ENCODE data around the gene CSF1.

CSF1 gene

DNA sequence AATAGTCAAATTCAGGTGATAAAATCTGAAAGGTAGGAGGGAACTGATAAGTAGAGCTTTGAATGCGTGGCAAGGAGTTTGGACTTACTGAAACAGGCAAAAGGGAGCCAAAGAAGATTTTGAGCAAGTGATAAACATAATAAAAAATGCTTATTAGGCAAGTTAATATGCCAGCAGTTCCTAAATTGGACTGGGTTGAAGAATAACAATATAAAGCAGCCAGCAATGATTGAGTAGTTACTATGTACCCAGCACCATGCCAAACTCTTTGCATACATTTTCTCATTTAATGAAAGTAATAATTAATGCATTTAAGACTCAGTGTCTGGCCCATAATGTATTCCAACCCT, 50.1 kb downstream of the CSF1 start:
- no peaks in the 10 kb centered on the region for H3K27me3 ChIP-seq (ENCODE audit: control insufficient read depth, insufficient read depth, low read length)
- TF ChIP-seq, protein P1, sequence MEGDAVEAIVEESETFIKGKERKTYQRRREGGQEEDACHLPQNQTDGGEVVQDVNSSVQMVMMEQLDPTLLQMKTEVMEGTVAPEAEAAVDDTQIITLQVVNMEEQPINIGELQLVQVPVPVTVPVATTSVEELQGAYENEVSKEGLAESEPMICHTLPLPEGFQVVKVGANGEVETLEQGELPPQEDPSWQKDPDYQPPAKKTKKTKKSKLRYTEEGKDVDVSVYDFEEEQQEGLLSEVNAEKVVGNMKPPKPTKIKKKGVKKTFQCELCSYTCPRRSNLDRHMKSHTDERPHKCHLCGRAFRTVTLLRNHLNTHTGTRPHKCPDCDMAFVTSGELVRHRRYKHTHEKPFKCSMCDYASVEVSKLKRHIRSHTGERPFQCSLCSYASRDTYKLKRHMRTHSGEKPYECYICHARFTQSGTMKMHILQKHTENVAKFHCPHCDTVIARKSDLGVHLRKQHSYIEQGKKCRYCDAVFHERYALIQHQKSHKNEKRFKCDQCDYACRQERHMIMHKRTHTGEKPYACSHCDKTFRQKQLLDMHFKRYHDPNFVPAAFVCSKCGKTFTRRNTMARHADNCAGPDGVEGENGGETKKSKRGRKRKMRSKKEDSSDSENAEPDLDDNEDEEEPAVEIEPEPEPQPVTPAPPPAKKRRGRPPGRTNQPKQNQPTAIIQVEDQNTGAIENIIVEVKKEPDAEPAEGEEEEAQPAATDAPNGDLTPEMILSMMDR (IDR thresholded peaks at IDR 0.05), result no peak
- H3K9ac ChIP-seq, result no peak overlapping the region
- H3K4me3 ChIP-seq (ENCODE audit: low read depth, low read length), result no peak overlapping the region
- no peaks in the 10 kb centered on the region for H3K79me2 ChIP-seq
- H3K4me2 ChIP-seq (ENCODE audit: low read length), result peak overlapping the region; percentile 40
- peak overlapping the region; percentile 69 for H3K27ac ChIP-seq
- H2AFZ ChIP-seq, result no peak overlapping the region
- no peaks in the 10 kb centered on the region for H3K36me3 ChIP-seq (ENCODE audit: control insufficient read depth, insufficient read depth, low read length)
- H3K4me1 ChIP-seq, result peaks cover 12% of the 10 kb centered on the region
- no peaks in the 10 kb centered on the region for H3K9me3 ChIP-seq (ENCODE audit: control insufficient read depth, low read length)

DNA sequence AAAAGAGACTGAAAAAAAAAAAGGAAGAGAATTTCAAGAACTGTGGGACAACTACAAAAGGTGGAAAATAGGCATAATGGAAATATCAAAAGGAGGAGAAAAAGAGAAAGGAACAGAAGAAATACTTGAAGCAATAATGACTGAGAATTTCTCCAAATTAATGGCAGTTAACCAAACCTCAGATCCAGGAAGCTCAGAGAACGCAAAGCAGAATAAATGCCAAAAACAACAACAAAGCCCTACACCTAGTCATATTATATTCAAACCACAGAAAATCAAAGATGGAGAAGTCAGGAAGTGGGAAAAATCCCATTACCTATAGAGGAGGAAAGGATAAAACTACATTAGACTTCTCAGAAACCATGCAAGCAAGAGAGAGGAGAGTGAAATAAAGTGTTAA, 53.2 kb downstream of the CSF1 start:
- no peak overlapping the region for H3K4me3 ChIP-seq (ENCODE audit: low read depth, low read length)
- H3K79me2 ChIP-seq, result no peaks in the 10 kb centered on the region
- H3K27ac ChIP-seq, result no peak overlapping the region
- no peak overlapping the region for H2AFZ ChIP-seq
- peaks cover 12% of the 10 kb centered on the region for H3K4me1 ChIP-seq
- TF ChIP-seq, protein P1 (IDR thresholded peaks at IDR 0.05), result no peak
- no peak overlapping the region for H3K4me2 ChIP-seq (ENCODE audit: low read length)
- no peaks in the 10 kb centered on the region for H3K36me3 ChIP-seq (ENCODE audit: control insufficient read depth, insufficient read depth, low read length)
- no peak overlapping the region for H3K9ac ChIP-seq
- no peaks in the 10 kb centered on the region for H3K27me3 ChIP-seq (ENCODE audit: control insufficient read depth, insufficient read depth, low read length)
- no peaks in the 10 kb centered on the region for H3K9me3 ChIP-seq (ENCODE audit: control insufficient read depth, low read length)

DNA sequence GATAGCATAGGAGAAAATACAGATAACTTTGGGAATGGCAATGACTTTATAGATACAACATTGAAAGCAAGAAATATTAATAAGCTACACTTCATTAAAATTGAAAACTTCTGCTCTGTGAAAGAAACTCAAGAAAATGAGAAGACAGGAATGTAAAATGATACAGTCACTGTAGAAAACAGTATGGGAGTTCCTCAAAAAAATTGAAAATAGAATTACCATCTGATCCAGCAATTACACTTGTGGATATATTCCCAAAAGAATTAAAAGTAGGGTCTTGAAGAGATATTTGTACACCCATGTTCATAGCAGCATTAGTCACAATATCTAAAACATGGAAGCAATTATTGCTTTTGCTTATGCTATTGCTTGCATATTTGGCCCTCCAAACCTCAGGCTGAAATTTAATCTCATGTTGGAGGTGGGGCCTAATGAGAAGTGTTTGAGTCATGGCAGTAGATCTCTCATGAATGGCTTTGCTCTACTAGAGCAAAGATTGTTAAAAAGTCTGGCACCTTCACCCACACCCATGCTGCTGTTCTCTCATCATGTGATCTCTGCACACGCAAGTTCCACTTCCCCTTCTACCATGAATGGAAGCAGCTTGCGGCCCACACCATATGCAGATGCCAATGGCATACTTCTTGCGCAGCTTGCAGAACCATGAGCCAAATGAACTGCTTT, 58.6 kb downstream of the CSF1 start:
- no peaks in the 10 kb centered on the region for H3K79me2 ChIP-seq
- H2AFZ ChIP-seq, result no peak overlapping the region
- H3K4me1 ChIP-seq, result no peaks in the 10 kb centered on the region
- no peak overlapping the region for H3K4me3 ChIP-seq (ENCODE audit: low read depth, low read length)
- no peak overlapping the region for H3K27ac ChIP-seq
- no peak overlapping the region for H3K4me2 ChIP-seq (ENCODE audit: low read length)
- no peaks in the 10 kb centered on the region for H3K9me3 ChIP-seq (ENCODE audit: control insufficient read depth, low read length)
- H3K9ac ChIP-seq, result no peak overlapping the region
- no peaks in the 10 kb centered on the region for H3K36me3 ChIP-seq (ENCODE audit: control insufficient read depth, insufficient read depth, low read length)
- H3K27me3 ChIP-seq (ENCODE audit: control insufficient read depth, insufficient read depth, low read length), result no peaks in the 10 kb centered on the region
- TF ChIP-seq, protein P1 (IDR thresholded peaks at IDR 0.05), result no peak

DNA sequence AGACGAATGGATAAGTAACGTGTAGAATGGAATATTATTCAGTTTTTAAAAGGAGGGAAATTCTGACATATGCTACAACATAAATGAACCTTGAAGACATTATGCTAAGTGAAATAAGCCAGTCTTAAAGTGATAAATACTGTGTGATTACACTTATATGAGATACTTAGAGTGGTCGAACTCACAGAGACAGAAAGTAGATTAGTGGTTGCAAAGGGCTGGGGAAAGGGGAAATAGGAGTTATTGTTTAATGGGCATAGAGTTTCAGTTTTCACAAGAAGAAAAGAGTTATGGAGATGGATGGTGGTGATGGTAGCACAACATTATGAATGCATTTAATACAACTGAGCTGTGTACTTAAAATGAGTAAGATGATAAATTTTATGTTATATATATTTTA, 59.3 kb downstream of the CSF1 start:
- no peak overlapping the region for H3K4me2 ChIP-seq (ENCODE audit: low read length)
- H2AFZ ChIP-seq, result no peak overlapping the region
- H3K9ac ChIP-seq, result no peak overlapping the region
- H3K36me3 ChIP-seq (ENCODE audit: control insufficient read depth, insufficient read depth, low read length), result no peaks in the 10 kb centered on the region
- no peak overlapping the region for H3K4me3 ChIP-seq (ENCODE audit: low read depth, low read length)
- no peaks in the 10 kb centered on the region for H3K79me2 ChIP-seq
- H3K27me3 ChIP-seq (ENCODE audit: control insufficient read depth, insufficient read depth, low read length), result no peaks in the 10 kb centered on the region
- H3K4me1 ChIP-seq, result no peaks in the 10 kb centered on the region
- TF ChIP-seq, protein P1 (IDR thresholded peaks at IDR 0.05), result no peak
- no peaks in the 10 kb centered on the region for H3K9me3 ChIP-seq (ENCODE audit: control insufficient read depth, low read length)
- no peak overlapping the region for H3K27ac ChIP-seq

DNA sequence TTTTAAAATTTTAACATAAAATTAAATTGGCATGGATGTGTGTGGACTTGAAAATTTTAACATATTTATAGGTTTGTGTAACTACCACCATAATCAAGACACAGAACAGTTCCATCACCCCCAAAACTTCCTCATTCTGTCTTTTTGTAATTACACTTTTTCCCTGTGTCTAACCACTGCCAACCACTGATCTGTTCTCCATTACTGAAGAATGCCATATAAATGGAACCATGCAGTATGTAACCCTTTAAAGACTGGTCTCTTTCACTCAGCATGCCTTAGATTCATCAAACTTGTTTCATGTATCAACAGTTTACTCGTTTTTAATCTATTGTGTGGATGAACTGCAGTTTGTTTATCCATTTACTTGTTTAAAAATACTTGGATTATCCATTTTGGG, 60.9 kb downstream of the CSF1 start:
- Histone ChIP-seq H3K27ac (no peak overlapping the region), H3K9ac (no peak overlapping the region), H3K4me3 (ENCODE audit: low read depth, low read length) (no peak overlapping the region), H3K27me3 (ENCODE audit: control insufficient read depth, insufficient read depth, low read length) (no peaks in the 10 kb centered on the region), H3K79me2 (no peaks in the 10 kb centered on the region), H3K9me3 (ENCODE audit: control insufficient read depth, low read length) (no peaks in the 10 kb centered on the region), H3K36me3 (ENCODE audit: control insufficient read depth, insufficient read depth, low read length) (no peaks in the 10 kb centered on the region), H3K4me1 (no peaks in the 10 kb centered on the region), H3K4me2 (ENCODE audit: low read length) (no peak overlapping the region), H2AFZ (no peak overlapping the region)
- TF ChIP-seq, protein P1 (IDR thresholded peaks at IDR 0.05), result no peak

Measured in parathyroid adenoma (tissue), 2 donors.